Calu3 (cell line): Measurements from ENCODE around the gene MUC7. TPM values are rescaled to one million over a fixed set of nuclear protein-coding genes. Genes with fewer than 3 reads are reported as not detected.

Experiments used
- BruUV-seq: library from RNA; stranded (reverse); fragments of 400-500 nt; replicated peaks from 2 replicates; lab custom pipeline; 2021; lab: Mats Ljungman, UMichigan
- CTCF ChIA-PET: fragments of 300-600 bp; sonication (Branson Sonifier 250); formaldehyde crosslinking; loops from one replicate; lab custom pipeline; 2022; ENCODE audit warnings: antibody characterized with exemption; lab: Charles Lee
- DNase-seq: peaks from one replicate; pipeline ENCODE4 v3.0.0; 2022
- H3K27ac Mint-ChIP-seq: one replicate; pipeline ENCODE4 v1.8.0; 2022; ENCODE audit warnings: mixed read lengths; ENCODE audit not compliant: unreplicated experiment
- H3K27me3 Mint-ChIP-seq: one replicate; pipeline ENCODE4 v1.8.0; 2022; ENCODE audit warnings: mixed read lengths; ENCODE audit not compliant: unreplicated experiment
- H3K36me3 Mint-ChIP-seq: one replicate; pipeline ENCODE4 v1.8.0; 2022; ENCODE audit warnings: mild to moderate bottlenecking, moderate library complexity, mixed read lengths; ENCODE audit not compliant: insufficient read depth, unreplicated experiment
- H3K4me1 Mint-ChIP-seq: one replicate; pipeline ENCODE4 v1.8.0; 2022; ENCODE audit warnings: mild to moderate bottlenecking, low read depth, mixed read lengths; ENCODE audit not compliant: unreplicated experiment
- H3K4me3 Mint-ChIP-seq: one replicate; pipeline ENCODE4 v1.8.0; 2022; ENCODE audit warnings: mild to moderate bottlenecking, low read depth, moderate library complexity, mixed read lengths; ENCODE audit not compliant: unreplicated experiment
- H3K9me3 Mint-ChIP-seq: one replicate; pipeline ENCODE4 v1.8.0; 2022; ENCODE audit warnings: low read depth, mixed read lengths; ENCODE audit not compliant: unreplicated experiment
- CTCF ChIP-seq: fragments of 200-600 bp; IDR thresholded peaks from one replicate; pipeline ENCODE4 v1.8.0; 2022; ENCODE audit warnings: antibody characterized with exemption; ENCODE audit not compliant: unreplicated experiment
- intact Hi-C: fragments of 100-400 bp; cut with micrococcal nuclease; formaldehyde crosslinking; loops from one replicate; pipeline ENCODE4 v1.10.0; 2022; ENCODE audit not compliant: unreplicated experiment
- total RNA-seq: library from RNA; stranded (reverse); gene quantifications from 2 replicates; pipeline ENCODE4 v1.2.3, GENCODE V29; 2022

MUC7 gene
- total RNA-seq, 1 experiment from 2014 or later: not detected

GRCh38 chr4:70442474-70442873, 29.5 kb upstream of the MUC7 start:
- Mint-ChIP-seq H3K4me1 (no peaks in the 10 kb centered on the region), H3K4me3 (no peak overlapping the region), H3K36me3 (no peaks in the 10 kb centered on the region), H3K27me3 (no peaks in the 10 kb centered on the region), H3K27ac (no peak overlapping the region), H3K9me3 (no peaks in the 10 kb centered on the region)
- no TSS peak for BruUV-seq
- DNase-seq: no peak
- no peak for TF ChIP-seq CTCF
- intact Hi-C loops: no loop called here
- CTCF ChIA-PET: no interaction called here

GRCh38 chr4:70443329-70443728, 28.7 kb upstream of the MUC7 start:
- no peak for DNase-seq
- Mint-ChIP-seq H3K27me3 (no peaks in the 10 kb centered on the region), H3K4me1 (no peaks in the 10 kb centered on the region), H3K27ac (no peak overlapping the region), H3K9me3 (no peaks in the 10 kb centered on the region), H3K4me3 (no peak overlapping the region), H3K36me3 (no peaks in the 10 kb centered on the region)
- BruUV-seq: no TSS peak
- intact Hi-C loops: no loop called here
- CTCF ChIA-PET: no interaction called here
- TF ChIP-seq CTCF: no peak

- intact Hi-C loops: no loop called here
- Mint-ChIP-seq H3K4me1 (no peaks in the 10 kb centered on the region), H3K4me3 (no peak overlapping the region), H3K36me3 (no peaks in the 10 kb centered on the region), H3K9me3 (no peaks in the 10 kb centered on the region), H3K27me3 (no peaks in the 10 kb centered on the region), H3K27ac (no peak overlapping the region)
- no TSS peak for BruUV-seq
- DNase-seq: no peak
- CTCF ChIA-PET: no interaction called here
- TF ChIP-seq CTCF: no peak
Observed at GRCh38 chr4:70449220-70449619, 22.8 kb upstream of the MUC7 start.

GRCh38 chr4:70452946-70453345, 19.1 kb upstream of the MUC7 start:
- Mint-ChIP-seq H3K27ac (no peak overlapping the region), H3K9me3 (no peaks in the 10 kb centered on the region), H3K4me3 (no peak overlapping the region), H3K4me1 (no peaks in the 10 kb centered on the region), H3K27me3 (no peaks in the 10 kb centered on the region), H3K36me3 (no peaks in the 10 kb centered on the region)
- CTCF ChIA-PET: no interaction called here
- DNase-seq: no peak
- intact Hi-C loops: no loop called here
- no peak for TF ChIP-seq CTCF
- no TSS peak for BruUV-seq
